Bronchial epithelial cell (primary cell): ENCODE results near the gene KRT24. TPM values are rescaled to one million over a fixed set of nuclear protein-coding genes. Genes with fewer than 3 reads are reported as not detected.
"Not testable (repeated sequence)": the region's sequence is repeated elsewhere in the genome, so short reads cannot be mapped to it uniquely, and the experiment has no call there.

ENCODE experiments used
- DNase-seq: peaks from one replicate; pipeline ENCODE4 v3.0.0-alpha.2; 2010; ENCODE audit warnings: low read depth
- FAIRE-seq: peaks from 2 replicates; lab custom pipeline; 2011; peaks lifted over from hg19 to GRCh38; lab: Jason Lieb, UNC
- H3K27me3 ChIP-seq: 2 replicates; pipeline ENCODE4 v1.5.1; 2011; ENCODE audit warnings: low read length; ENCODE audit not compliant: control insufficient read depth, insufficient read depth
- H3K36me3 ChIP-seq: 2 replicates; pipeline ENCODE4 v1.5.1; 2011; ENCODE audit warnings: low read length; ENCODE audit not compliant: control insufficient read depth, insufficient read depth
- H3K4me3 ChIP-seq: 2 replicates; pipeline ENCODE4 v1.5.1; 2011; ENCODE audit warnings: mild to moderate bottlenecking, low read depth, low read length, control low read depth
- total RNA-seq: library from RNA; depleted of rRNA; stranded (reverse); fragments of >200 nt; gene quantifications from 2 replicates; pipeline ENCODE4 v1.2.1, GENCODE V29; 2014
- TF ChIP-seq, protein P1 (sequence below): IDR thresholded peaks from 2 replicates; pipeline ENCODE4 v1.5.1; 2011; ENCODE audit warnings: mild to moderate bottlenecking, moderate library complexity, low read length, control low read depth, inconsistent platforms; ENCODE audit not compliant: insufficient read depth, severe bottlenecking

The KRT24 gene
- total RNA-seq, result 1.6 and 9.1 TPM in 2 replicates

- H3K4me3 ChIP-seq, result no peak within 1 kb of the TSS
- H3K36me3 ChIP-seq, result no peaks in the 10 kb centered on the region
- no peak for FAIRE-seq
- DNase-seq, result peak; percentile 39
- peaks cover 2% of the 10 kb centered on the region for H3K27me3 ChIP-seq
- TF ChIP-seq, protein P1, sequence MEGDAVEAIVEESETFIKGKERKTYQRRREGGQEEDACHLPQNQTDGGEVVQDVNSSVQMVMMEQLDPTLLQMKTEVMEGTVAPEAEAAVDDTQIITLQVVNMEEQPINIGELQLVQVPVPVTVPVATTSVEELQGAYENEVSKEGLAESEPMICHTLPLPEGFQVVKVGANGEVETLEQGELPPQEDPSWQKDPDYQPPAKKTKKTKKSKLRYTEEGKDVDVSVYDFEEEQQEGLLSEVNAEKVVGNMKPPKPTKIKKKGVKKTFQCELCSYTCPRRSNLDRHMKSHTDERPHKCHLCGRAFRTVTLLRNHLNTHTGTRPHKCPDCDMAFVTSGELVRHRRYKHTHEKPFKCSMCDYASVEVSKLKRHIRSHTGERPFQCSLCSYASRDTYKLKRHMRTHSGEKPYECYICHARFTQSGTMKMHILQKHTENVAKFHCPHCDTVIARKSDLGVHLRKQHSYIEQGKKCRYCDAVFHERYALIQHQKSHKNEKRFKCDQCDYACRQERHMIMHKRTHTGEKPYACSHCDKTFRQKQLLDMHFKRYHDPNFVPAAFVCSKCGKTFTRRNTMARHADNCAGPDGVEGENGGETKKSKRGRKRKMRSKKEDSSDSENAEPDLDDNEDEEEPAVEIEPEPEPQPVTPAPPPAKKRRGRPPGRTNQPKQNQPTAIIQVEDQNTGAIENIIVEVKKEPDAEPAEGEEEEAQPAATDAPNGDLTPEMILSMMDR, result no peak
These were observed at the start of gene KRT24 for GRCh38 chr17:40703652-40704051. Gene KRT24 (minus strand): TSS chr17:40703752. CDS start chr17:40703693, 59 bp downstream.

DNA sequence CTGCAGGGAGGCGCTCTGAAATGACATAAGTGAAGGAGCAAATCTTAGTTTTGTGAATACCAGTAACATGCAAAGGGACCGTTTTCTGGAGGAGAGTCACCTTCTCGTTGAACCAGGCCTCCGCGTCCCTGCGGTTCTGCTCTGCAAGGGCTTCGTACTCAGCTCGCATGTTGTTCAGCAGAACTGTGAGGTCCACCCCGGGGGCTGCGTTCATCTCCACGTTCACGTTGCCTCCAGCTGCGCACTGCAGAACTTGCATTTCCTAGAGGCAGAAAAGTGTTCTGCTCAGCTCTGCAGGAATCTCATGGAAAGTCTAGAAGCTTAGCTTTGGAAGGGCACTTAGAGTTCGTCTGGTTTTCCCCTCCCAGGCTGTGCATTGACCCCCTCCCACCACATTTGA lies 47.5 kb upstream of the KRT24 start:
- FAIRE-seq, result no peak
- TF ChIP-seq, protein P1, result no peak

DNA sequence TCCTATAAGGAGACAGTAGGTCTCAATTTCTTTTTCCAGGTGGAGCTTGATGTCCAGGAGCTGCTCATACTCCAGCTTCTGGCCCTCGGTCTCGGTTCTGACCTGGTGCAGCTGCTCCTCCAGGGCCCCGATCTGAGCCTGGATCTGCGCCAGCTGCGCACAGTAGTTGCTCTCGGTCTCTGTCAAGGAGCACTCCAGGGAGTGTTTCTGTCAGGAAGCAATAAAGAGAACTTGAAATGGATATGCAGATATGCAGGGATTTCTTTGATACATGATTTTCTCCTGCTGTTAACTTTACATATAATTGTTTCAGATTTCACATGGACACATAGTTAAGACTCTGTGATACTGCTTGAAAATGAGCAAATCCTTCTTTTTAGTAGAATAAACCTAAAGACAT lies 46.8 kb upstream of the KRT24 start:
- Histone ChIP-seq H3K27me3 (no peaks in the 10 kb centered on the region), H3K36me3 (no peaks in the 10 kb centered on the region), H3K4me3 (no peak overlapping the region)
- TF ChIP-seq, protein P1, result no peak
- no peak for DNase-seq
- FAIRE-seq, result no peak

More for the DNA sequence above, 47.5 kb upstream of the KRT24 start:
- DNase-seq, result no peak
- Histone ChIP-seq H3K36me3 (no peaks in the 10 kb centered on the region), H3K27me3 (no peaks in the 10 kb centered on the region), H3K4me3 (no peak overlapping the region)

DNA sequence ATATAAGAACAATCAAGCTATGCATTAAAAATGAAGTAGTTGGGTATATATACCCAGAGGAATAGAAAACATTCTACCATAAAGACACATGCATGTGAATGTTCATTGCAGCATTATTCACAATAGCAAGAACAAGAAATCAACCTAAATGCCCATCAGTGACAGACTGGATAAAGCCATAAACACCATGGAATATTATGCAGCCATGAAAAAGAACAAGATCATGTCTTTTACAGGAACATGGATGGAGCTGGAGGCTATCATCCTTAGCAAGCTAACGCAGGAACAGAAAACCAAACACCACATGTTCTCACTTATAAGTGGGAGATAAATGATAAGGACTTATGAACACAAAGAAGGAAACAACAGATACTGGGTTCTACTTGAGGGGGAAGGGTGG lies 45.1 kb upstream of the KRT24 start:
- not testable (repeated sequence) for H3K36me3 ChIP-seq, DNase-seq, H3K27me3 ChIP-seq, H3K4me3 ChIP-seq, FAIRE-seq

GRCh38 chr17:40738553-40738952 lies 35.0 kb upstream of the KRT24 start:
- TF ChIP-seq, protein P1, result no peak
- peaks cover 2% of the 10 kb centered on the region for H3K27me3 ChIP-seq
- no peaks in the 10 kb centered on the region for H3K36me3 ChIP-seq
- no peak for FAIRE-seq
- no peak overlapping the region for H3K4me3 ChIP-seq
- DNase-seq, result no peak

GRCh38 chr17:40735016-40735415 lies 31.5 kb upstream of the KRT24 start:
- TF ChIP-seq, protein P1, result no peak
- Histone ChIP-seq H3K36me3 (no peaks in the 10 kb centered on the region), H3K4me3 (no peak overlapping the region), H3K27me3 (no peaks in the 10 kb centered on the region)
- FAIRE-seq (no peak), DNase-seq (peak; percentile 81)
